ENCODE measurements around the gene KLHL21. TPM values are rescaled to one million over a fixed set of nuclear protein-coding genes. Genes with fewer than 3 reads are reported as not detected.

The KLHL21 gene
- total and polyA plus RNA-seq, 2 of the 4 experiments (the other 2 are of a cell fraction), result 12.0 to 36.7 TPM

DNA sequence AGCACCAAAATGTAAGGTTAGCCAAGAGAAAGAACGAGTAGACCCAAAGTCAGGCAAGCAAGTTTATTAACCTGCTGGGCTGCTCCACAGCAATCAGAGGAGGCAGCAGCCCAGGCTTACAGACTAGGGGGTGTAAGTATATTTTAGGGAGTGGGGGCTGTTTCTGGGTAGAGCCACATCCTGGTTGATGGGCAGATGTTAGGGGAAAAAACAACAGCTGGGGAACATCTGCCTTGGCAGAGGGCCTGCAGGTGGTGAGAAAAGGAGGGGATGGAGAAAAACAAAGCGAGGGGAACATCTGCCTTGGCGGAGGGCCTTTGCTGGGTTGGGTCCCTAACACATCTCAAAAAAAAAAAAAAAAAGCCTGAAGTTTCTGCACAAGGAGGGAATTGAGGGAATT is 32.6 kb downstream of the KLHL21 start:
- ChIA-PET POLR2A (ENCODE audit: unreplicated experiment) (no interaction called here), CTCF (no interaction called here)
- TF ChIP-seq POLR2A (IDR thresholded peaks at IDR 0.05; ENCODE audit: low read depth, low read length), result no peak
- TF ChIP-seq RFX5 (IDR thresholded peaks at IDR 0.05; ENCODE audit: low read depth, low read length), result no peak
- no peak for TF ChIP-seq NFE2L2 (IDR thresholded peaks at IDR 0.05; ENCODE audit: low read depth, low read length)
- no peak for TF ChIP-seq FOS (IDR thresholded peaks at IDR 0.05; ENCODE audit: low read depth, low read length)
- TF ChIP-seq MXI1 (IDR thresholded peaks at IDR 0.05; ENCODE audit: borderline replicate concordance, low read depth, low read length), result no peak
- no peak for TF ChIP-seq MAZ (IDR thresholded peaks at IDR 0.05; ENCODE audit: borderline replicate concordance, low read depth, low read length)
- TF ChIP-seq SMC3 (IDR thresholded peaks at IDR 0.05; ENCODE audit: low read depth, low read length), result no peak
- TF ChIP-seq CEBPB (IDR thresholded peaks at IDR 0.05; ENCODE audit: low read depth, low read length), result no peak
- TF ChIP-seq, protein P1, sequence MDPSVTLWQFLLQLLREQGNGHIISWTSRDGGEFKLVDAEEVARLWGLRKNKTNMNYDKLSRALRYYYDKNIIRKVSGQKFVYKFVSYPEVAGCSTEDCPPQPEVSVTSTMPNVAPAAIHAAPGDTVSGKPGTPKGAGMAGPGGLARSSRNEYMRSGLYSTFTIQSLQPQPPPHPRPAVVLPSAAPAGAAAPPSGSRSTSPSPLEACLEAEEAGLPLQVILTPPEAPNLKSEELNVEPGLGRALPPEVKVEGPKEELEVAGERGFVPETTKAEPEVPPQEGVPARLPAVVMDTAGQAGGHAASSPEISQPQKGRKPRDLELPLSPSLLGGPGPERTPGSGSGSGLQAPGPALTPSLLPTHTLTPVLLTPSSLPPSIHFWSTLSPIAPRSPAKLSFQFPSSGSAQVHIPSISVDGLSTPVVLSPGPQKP (IDR thresholded peaks at IDR 0.05; ENCODE audit: borderline replicate concordance, low read depth, low read length), result no peak
- TF ChIP-seq RCOR1 (IDR thresholded peaks at IDR 0.05; ENCODE audit: insufficient replicate concordance, low read length), result no peak
- no peak for TF ChIP-seq CHD1 (IDR thresholded peaks at IDR 0.05; ENCODE audit: low read depth, low read length)
- TF ChIP-seq, protein P2, sequence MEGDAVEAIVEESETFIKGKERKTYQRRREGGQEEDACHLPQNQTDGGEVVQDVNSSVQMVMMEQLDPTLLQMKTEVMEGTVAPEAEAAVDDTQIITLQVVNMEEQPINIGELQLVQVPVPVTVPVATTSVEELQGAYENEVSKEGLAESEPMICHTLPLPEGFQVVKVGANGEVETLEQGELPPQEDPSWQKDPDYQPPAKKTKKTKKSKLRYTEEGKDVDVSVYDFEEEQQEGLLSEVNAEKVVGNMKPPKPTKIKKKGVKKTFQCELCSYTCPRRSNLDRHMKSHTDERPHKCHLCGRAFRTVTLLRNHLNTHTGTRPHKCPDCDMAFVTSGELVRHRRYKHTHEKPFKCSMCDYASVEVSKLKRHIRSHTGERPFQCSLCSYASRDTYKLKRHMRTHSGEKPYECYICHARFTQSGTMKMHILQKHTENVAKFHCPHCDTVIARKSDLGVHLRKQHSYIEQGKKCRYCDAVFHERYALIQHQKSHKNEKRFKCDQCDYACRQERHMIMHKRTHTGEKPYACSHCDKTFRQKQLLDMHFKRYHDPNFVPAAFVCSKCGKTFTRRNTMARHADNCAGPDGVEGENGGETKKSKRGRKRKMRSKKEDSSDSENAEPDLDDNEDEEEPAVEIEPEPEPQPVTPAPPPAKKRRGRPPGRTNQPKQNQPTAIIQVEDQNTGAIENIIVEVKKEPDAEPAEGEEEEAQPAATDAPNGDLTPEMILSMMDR (conservative IDR thresholded peaks at IDR 0.05; ENCODE audit: low read depth, low read length), result no peak
- no peak for TF ChIP-seq MAFK (IDR thresholded peaks at IDR 0.05; ENCODE audit: low read depth, low read length)
- TF ChIP-seq BHLHE40 (IDR thresholded peaks at IDR 0.05; ENCODE audit: low read depth, low read length), result no peak
- TF ChIP-seq RAD21 (IDR thresholded peaks at IDR 0.05; ENCODE audit: low read length), result no peak
- TF ChIP-seq, protein P3, sequence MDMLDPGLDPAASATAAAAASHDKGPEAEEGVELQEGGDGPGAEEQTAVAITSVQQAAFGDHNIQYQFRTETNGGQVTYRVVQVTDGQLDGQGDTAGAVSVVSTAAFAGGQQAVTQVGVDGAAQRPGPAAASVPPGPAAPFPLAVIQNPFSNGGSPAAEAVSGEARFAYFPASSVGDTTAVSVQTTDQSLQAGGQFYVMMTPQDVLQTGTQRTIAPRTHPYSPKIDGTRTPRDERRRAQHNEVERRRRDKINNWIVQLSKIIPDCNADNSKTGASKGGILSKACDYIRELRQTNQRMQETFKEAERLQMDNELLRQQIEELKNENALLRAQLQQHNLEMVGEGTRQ (IDR thresholded peaks at IDR 0.05; ENCODE audit: low read depth, low read length), result no peak
- no peak overlapping the region for H3K4me2 ChIP-seq (ENCODE audit: low read depth, low read length)
- no peak overlapping the region for H3K9ac ChIP-seq (ENCODE audit: low read depth, low read length)
- no peak overlapping the region for H3K4ac ChIP-seq (ENCODE audit: low read depth, low read length)
- H3K27ac ChIP-seq (ENCODE audit: insufficient read depth, low read length), result no peak overlapping the region
- no peak overlapping the region for H4K8ac ChIP-seq (ENCODE audit: low read depth in 2 of 2, low read length in 2 of 2)
- H4K91ac ChIP-seq (ENCODE audit: insufficient read depth, low read depth, low read length), result no peak overlapping the region
- H4K20me1 ChIP-seq (ENCODE audit: insufficient read depth, low read length), result no peaks in the 10 kb centered on the region
- peaks cover 35% of the 10 kb centered on the region for H3K27me3 ChIP-seq (ENCODE audit: control insufficient read depth, insufficient read depth, low read length)
- H2AK9ac ChIP-seq (replicated peaks; ENCODE audit: low read depth, low read length, poor library complexity), result no peak overlapping the region
- in situ Hi-C loops (cut with MboI; ENCODE audit: low sequenced_read_pairs), result no loop called here
- H3K9me1 ChIP-seq (ENCODE audit: insufficient read depth, low read length), result no peaks in the 10 kb centered on the region
- no TSS peak for BruUV-seq (replicated peaks)
- H2BK15ac ChIP-seq (ENCODE audit: low read depth, low read length), result no peak overlapping the region
- intact Hi-C loops (cut with micrococcal nuclease), result no loop called here
- dilution Hi-C loops (cut with HindIII; ENCODE audit: low sequenced_read_pairs, unreplicated experiment), result no loop called here
- H2AFZ ChIP-seq (replicated peaks; ENCODE audit: low read length, poor library complexity), result no peak overlapping the region
- WGBS, 2 experiments (ENCODE audit: extremely low coverage in 2 of 2, insufficient read length in 1 of 2), result 29% methylated on average over 1 of the region's 3 CpGs; no CpG with 5 or more reads in 1 of the 2 experiments
- no peak for ATAC-seq (ENCODE audit: low read depth)
- no peak overlapping the region for H4K5ac ChIP-seq (ENCODE audit: low read depth, low read length)
- no peak overlapping the region for H3K14ac ChIP-seq (replicated peaks; ENCODE audit: low read depth, low read length)
- no peak overlapping the region for H3K23ac ChIP-seq (ENCODE audit: low read depth, low read length)
- H3K18ac ChIP-seq (ENCODE audit: low read depth, low read length), result no peak overlapping the region
- H2BK5ac ChIP-seq (ENCODE audit: low read depth, low read length, poor library complexity, severe bottlenecking), result no peak overlapping the region
- peaks cover 10% of the 10 kb centered on the region for H3K9me3 ChIP-seq (ENCODE audit: control insufficient read depth, insufficient read depth, low read length)
- no peak overlapping the region for H2AK5ac ChIP-seq (ENCODE audit: low read depth, low read length)
- H3K36me3 ChIP-seq (ENCODE audit: control insufficient read depth, insufficient read depth, low read length), result no peaks in the 10 kb centered on the region
- no peak overlapping the region for H3K4me3 ChIP-seq (ENCODE audit: insufficient read depth, low read depth, low read length)
- H3K79me1 ChIP-seq (ENCODE audit: low read depth in 1 of 2, low read length in 2 of 2), result no peaks in the 10 kb centered on the region
- H3K56ac ChIP-seq (ENCODE audit: extremely low read depth, insufficient read depth, low read length), result no peak overlapping the region
- DNase-seq, result no peak
- no peak overlapping the region for H2BK120ac ChIP-seq (ENCODE audit: low read depth, low read length)
- no peak overlapping the region for H2BK20ac ChIP-seq (ENCODE audit: low read depth, low read length)
- no peaks in the 10 kb centered on the region for H3K4me1 ChIP-seq (ENCODE audit: control insufficient read depth, insufficient read depth, low read length)
